C4-2B (cell line): ENCODE results near the gene CFAP68.
A peak's percentile ranks its signal among the peaks of the same experiment; 100 is the strongest.

Source experiments
- H3K27ac ChIP-seq: fragments of 450-650 bp; 2 replicates; pipeline ENCODE4 v1.5.1; 2017
- ZFX ChIP-seq: fragments of 450-650 bp; IDR thresholded peaks from 2 replicates; pipeline ENCODE4 v1.6.1; 2017
- TF ChIP-seq, protein P1 (sequence below): fragments of 450-650 bp; conservative IDR thresholded peaks from 2 replicates; pipeline ENCODE4 v1.5.1; 2017; ENCODE audit warnings: mild to moderate bottlenecking

CFAP68 gene

GRCh38 chr11:111838054-111838453 lies 41.3 kb upstream of the CFAP68 start:
- no peak for TF ChIP-seq ZFX
- TF ChIP-seq, protein P1, sequence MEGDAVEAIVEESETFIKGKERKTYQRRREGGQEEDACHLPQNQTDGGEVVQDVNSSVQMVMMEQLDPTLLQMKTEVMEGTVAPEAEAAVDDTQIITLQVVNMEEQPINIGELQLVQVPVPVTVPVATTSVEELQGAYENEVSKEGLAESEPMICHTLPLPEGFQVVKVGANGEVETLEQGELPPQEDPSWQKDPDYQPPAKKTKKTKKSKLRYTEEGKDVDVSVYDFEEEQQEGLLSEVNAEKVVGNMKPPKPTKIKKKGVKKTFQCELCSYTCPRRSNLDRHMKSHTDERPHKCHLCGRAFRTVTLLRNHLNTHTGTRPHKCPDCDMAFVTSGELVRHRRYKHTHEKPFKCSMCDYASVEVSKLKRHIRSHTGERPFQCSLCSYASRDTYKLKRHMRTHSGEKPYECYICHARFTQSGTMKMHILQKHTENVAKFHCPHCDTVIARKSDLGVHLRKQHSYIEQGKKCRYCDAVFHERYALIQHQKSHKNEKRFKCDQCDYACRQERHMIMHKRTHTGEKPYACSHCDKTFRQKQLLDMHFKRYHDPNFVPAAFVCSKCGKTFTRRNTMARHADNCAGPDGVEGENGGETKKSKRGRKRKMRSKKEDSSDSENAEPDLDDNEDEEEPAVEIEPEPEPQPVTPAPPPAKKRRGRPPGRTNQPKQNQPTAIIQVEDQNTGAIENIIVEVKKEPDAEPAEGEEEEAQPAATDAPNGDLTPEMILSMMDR = no peak
- H3K27ac ChIP-seq = no peak overlapping the region

DNA sequence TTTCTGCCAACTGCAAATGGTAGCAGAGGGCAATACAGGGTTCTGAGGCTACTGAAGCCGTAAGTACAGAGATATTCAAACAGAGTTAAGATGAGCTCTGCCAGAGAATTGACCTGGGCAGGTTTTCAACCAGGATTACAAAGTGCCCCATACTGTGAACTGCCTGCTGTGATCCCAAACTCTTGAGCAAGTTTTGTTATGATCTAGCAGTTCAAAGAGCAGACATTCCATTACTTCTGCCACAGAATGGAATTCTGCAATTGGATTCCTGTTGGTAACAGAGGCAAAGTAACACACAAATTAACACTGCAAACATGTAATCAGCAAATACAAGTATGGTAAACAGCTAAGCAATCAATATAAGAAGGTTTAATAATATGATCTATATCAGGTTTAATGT lies 39.2 kb upstream of the CFAP68 start:
- H3K27ac ChIP-seq = no peak overlapping the region
- TF ChIP-seq, protein P1 = no peak
- no peak for TF ChIP-seq ZFX

- no peak for TF ChIP-seq ZFX
- TF ChIP-seq, protein P1 = peak; percentile 94
- H3K27ac ChIP-seq = no peak overlapping the region
These were observed 37.8 kb upstream of the CFAP68 start for GRCh38 chr11:111841370-111842053.

- TF ChIP-seq, protein P1 = no peak
- no peak overlapping the region for H3K27ac ChIP-seq
These were observed 35.7 kb upstream of the CFAP68 start for GRCh38 chr11:111843661-111844060.

DNA sequence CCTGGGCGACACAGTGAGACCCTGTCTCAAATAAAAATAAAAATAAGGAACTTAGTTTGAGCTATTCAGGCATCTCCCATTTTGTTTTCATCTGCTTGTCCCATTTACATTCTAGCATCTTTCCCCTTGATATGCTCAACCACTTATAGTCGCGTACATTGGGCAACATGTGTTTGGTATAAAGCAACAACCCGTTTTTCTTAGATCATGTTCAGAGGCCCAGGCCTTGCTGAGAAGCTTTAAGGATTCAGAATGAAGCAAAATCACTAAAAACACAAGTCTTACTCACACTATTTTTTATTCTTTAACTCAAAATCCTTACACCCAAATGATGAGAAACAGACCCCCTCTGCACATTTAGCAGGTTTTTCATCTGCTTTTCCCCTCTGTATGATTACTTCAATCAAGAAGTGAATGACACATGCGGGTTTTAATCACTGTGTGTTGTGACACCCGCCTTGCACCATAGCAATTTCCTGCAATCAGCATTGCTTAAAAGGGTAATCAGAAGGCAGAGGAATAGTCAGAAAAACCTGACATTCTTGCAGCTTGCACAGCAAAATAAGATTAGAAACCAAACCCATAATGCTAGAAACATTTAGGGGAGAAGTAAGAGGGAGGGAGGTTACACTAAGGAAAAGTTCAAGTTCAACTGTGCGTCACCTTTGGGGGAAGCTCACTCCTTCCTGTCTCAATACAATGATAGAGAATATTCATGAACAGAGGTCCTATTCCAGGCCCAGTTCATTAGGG lies 33.9 kb upstream of the CFAP68 start:
- TF ChIP-seq, protein P1 = no peak
- TF ChIP-seq ZFX = no peak
- no peak overlapping the region for H3K27ac ChIP-seq

- TF ChIP-seq, protein P1 = no peak
- TF ChIP-seq ZFX = no peak
- no peak overlapping the region for H3K27ac ChIP-seq
These were observed 33.3 kb upstream of the CFAP68 start for GRCh38 chr11:111846063-111846462.

- H3K27ac ChIP-seq = no peak overlapping the region
- TF ChIP-seq, protein P1 = no peak
- no peak for TF ChIP-seq ZFX
These were observed 32.7 kb upstream of the CFAP68 start for GRCh38 chr11:111846636-111847035.
